ENCODE results near the gene PTTG1IP.

The PTTG1IP gene

DNA sequence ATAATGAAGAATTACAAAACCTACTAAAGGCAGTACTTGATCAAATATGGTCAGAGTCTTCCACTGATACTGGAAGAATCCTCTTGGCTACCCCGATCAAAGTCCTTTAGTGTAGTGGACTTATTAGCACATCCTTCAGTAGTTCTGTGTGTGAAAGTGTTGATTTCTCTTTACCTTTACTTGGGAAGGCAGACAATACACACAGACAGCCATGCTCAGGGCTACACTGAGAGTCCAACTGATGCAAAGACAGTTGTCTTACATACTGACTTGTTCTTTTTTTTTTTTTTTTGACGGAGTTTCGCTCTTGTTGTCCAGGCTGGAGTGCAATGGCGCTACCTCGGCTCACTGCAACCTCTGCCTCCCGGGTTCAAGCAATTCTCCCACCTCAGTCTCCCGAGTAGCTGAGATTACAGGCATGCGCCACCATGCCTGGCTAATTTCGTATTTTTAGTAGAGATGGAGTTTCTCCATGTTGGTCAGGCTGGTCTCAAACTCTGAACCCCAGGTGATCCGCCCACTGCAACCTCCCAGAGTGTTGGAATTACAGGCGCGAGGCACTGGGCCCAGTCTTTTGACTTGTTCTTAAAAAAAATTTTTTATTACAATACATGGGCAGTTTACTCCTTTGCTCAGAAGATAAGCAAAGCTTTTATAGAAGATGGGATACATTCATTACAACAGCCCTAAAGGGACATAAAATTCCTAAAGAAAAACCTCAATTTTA, 3.5 kb upstream of the PTTG1IP start:
- Histone ChIP-seq H3K4me3 (ENCODE audit: low read length) (no peak overlapping the region), H3K36me3 (ENCODE audit: insufficient read depth, low read length) (no peaks in the 10 kb centered on the region), H3K9me3 (ENCODE audit: insufficient read depth, low read depth, low read length) (no peaks in the 10 kb centered on the region), H3K4me1 (ENCODE audit: insufficient read depth, low read length) (peaks cover 10% of the 10 kb centered on the region), H3K27me3 (ENCODE audit: insufficient read depth, low read length) (peaks cover 27% of the 10 kb centered on the region), H3K27ac (ENCODE audit: low read depth, low read length) (no peak overlapping the region), H3K9ac (ENCODE audit: low read depth, low read length) (no peak overlapping the region)
- 94% methylated on average over 12 of the region's 12 CpGs for WGBS

- H3K36me3 ChIP-seq (ENCODE audit: insufficient read depth, low read length): no peaks in the 10 kb centered on the region
- peaks cover 21% of the 10 kb centered on the region for H3K4me1 ChIP-seq (ENCODE audit: insufficient read depth, low read length)
- WGBS: 80% methylated on average over 6 of the region's 6 CpGs
- H3K4me3 ChIP-seq (ENCODE audit: low read length): peak overlapping the region; percentile 87
- H3K27ac ChIP-seq (ENCODE audit: low read depth, low read length): no peak overlapping the region
- H3K27me3 ChIP-seq (ENCODE audit: insufficient read depth, low read length): peaks cover 27% of the 10 kb centered on the region
- no peaks in the 10 kb centered on the region for H3K9me3 ChIP-seq (ENCODE audit: insufficient read depth, low read depth, low read length)
- no peak overlapping the region for H3K9ac ChIP-seq (ENCODE audit: low read depth, low read length)
Observed at GRCh38 chr21:44875316-44875700, 1.8 kb upstream of the PTTG1IP start.

DNA sequence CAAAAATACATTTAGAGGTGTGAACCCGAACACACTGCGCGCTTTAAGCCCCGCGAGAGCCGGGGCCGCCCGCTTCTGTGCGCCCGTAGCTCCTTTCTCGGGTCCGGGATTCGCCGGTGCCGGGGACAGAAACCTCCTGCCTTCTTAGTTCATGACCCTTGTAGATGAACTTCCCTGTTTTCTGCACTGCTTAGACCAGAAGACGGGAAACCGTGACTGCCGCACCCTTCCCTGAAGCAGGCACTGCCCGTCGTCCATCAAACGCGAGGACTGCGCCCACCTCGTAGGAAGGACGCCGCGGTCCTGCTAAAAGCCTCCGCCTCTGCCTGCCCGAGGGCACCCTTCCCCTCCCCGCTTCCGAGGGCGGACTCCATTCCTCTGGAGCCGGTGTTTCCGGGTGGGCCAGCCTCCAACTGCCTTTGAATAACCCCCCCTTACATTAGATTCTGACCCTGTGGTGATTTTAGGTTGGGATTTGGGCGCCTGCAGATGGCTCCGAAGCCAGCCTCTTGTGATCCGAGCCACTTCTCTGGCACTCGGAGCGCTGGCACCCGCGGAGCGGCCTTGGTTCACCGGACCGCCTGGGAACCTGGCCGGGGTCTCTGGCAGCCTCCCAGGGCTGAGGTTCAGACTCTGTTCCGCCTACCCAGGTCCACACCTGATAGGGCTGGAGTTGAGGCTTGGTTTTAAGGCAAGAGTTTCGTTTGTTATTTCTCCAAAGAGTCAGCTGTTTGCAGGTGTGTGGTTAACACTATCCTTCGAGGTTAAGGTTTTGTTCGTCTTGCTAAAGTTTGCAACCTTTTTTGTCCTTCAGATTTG, 1.2 kb upstream of the PTTG1IP start:
- Histone ChIP-seq H3K27me3 (ENCODE audit: insufficient read depth, low read length) (peaks cover 27% of the 10 kb centered on the region), H3K4me1 (ENCODE audit: insufficient read depth, low read length) (peaks cover 22% of the 10 kb centered on the region), H3K9ac (ENCODE audit: low read depth, low read length) (peak overlapping the region; percentile 61), H3K36me3 (ENCODE audit: insufficient read depth, low read length) (no peaks in the 10 kb centered on the region), H3K9me3 (ENCODE audit: insufficient read depth, low read depth, low read length) (no peaks in the 10 kb centered on the region), H3K4me3 (ENCODE audit: low read length) (peak overlapping the region; percentile 87), H3K27ac (ENCODE audit: low read depth, low read length) (no peak overlapping the region)
- 8% methylated on average over 49 of the region's 49 CpGs for WGBS

DNA sequence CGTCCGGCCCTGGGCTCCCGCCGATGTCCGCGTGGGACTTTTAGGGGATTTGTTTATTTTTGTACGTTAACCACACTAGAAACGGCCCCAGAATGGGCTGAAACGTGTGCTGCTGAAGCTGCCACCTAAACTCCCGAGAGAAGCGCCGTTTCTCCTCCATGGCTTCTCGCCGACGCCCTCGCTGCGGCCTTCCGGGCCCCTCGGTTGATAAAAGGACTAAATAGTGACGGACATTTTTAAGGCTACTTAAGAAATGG, 678 bp upstream of the PTTG1IP start:
- Histone ChIP-seq H3K9me3 (ENCODE audit: insufficient read depth, low read depth, low read length) (no peaks in the 10 kb centered on the region), H3K4me3 (ENCODE audit: low read length) (peak overlapping the region; percentile 87), H3K27me3 (ENCODE audit: insufficient read depth, low read length) (peaks cover 27% of the 10 kb centered on the region), H3K36me3 (ENCODE audit: insufficient read depth, low read length) (no peaks in the 10 kb centered on the region), H3K27ac (ENCODE audit: low read depth, low read length) (no peak overlapping the region), H3K9ac (ENCODE audit: low read depth, low read length) (peak overlapping the region; percentile 61), H3K4me1 (ENCODE audit: insufficient read depth, low read length) (peaks cover 25% of the 10 kb centered on the region)
- WGBS: 2% methylated on average over 20 of the region's 20 CpGs

DNA sequence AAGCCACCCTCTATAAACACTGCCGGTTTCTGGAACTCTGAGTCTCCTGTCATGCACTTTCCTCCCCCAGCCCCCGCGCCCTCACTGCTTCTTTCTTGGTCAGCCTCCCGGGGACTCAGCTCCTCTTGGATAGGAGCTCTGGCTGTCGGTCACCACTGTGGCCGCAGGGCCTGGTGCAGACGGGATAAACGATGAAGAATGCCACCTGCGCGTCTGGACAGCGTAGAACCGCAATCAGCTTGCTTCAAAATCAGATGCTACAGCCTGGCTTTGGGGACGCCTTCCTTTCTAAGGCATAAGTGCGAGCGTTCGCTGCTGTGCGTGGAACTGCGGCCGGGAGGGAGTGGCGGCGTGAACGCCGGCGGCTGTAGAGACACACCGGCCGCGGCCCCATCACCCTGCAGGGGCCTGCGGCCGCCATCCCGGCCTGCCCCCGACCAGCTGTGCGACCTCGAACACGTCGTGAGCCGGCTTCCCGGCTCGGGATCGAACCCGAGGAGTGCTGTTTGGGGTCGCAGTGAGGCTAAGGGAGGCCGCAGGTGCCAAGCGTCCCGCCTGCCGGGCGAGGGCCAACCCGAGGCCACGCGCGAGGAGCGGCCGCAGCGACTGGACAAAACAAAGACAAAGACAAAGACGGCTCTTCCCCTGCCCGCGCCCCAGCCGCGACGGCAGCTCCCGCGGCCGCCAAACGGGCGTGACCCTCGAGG, 688 bp downstream of the PTTG1IP start:
- under 1% methylated on average over 65 of the region's 65 CpGs for WGBS
- Histone ChIP-seq H3K9me3 (ENCODE audit: insufficient read depth, low read depth, low read length) (no peaks in the 10 kb centered on the region), H3K27ac (ENCODE audit: low read depth, low read length) (peak overlapping the region; percentile 74), H3K9ac (ENCODE audit: low read depth, low read length) (peak overlapping the region; percentile 88), H3K27me3 (ENCODE audit: insufficient read depth, low read length) (peaks cover 27% of the 10 kb centered on the region), H3K36me3 (ENCODE audit: insufficient read depth, low read length) (no peaks in the 10 kb centered on the region), H3K4me1 (ENCODE audit: insufficient read depth, low read length) (peaks cover 33% of the 10 kb centered on the region), H3K4me3 (ENCODE audit: low read length) (peak overlapping the region; percentile 87)

- WGBS: 19% methylated on average over 3 of the region's 3 CpGs
- Histone ChIP-seq H3K9ac (ENCODE audit: low read depth, low read length) (peak overlapping the region; percentile 88; the same call in 1 of the 2 replicates), H3K9me3 (ENCODE audit: insufficient read depth, low read depth, low read length) (no peaks in the 10 kb centered on the region), H3K36me3 (ENCODE audit: insufficient read depth, low read length) (0 out of 2 replicates have a peak, but pooled peaks cover under 1% of the 10 kb centered on the region), H3K27me3 (ENCODE audit: insufficient read depth, low read length) (peaks cover 27% of the 10 kb centered on the region), H3K27ac (ENCODE audit: low read depth, low read length) (no peak overlapping the region), H3K4me3 (ENCODE audit: low read length) (peak overlapping the region; percentile 87), H3K4me1 (ENCODE audit: insufficient read depth, low read length) (peaks cover 39% of the 10 kb centered on the region)
Observed at GRCh38 chr21:44872323-44872648, 1.2 kb downstream of the PTTG1IP start.

DNA sequence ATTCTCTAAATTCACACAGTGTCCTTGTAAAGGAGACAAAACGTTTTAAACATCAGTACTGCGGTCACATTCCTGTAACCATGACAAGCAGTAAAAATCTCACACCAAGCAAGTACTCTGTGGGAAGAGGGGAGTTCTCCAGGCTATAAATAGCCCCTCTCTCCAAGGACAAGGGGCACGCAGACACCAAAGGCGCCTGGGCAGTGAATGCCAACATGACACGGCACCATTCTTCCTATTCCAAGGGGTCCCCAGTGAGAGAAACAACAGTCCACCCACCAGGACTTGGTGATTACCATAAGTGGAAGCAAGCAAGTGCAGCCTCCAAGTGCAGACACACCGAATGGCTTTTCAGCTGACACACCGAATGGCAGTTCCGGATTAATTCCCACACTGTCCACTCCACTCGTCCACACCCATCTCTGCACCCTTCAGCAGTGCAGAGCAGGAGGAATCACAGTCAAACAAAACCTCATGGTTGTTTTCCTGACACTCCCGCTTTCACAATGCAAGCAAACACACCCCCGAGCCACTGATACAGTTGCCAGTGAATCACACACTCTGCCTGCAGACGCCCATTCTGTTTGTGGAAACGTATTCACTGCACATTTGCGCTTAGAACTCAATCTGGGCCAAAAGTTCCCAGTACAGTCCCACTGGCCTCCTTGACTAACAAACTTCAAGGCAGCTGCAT, 1.8 kb downstream of the PTTG1IP start:
- Histone ChIP-seq H3K4me1 (ENCODE audit: insufficient read depth, low read length) (peaks cover 44% of the 10 kb centered on the region), H3K36me3 (ENCODE audit: insufficient read depth, low read length) (0 out of 2 replicates have a peak, but pooled peaks cover 3% of the 10 kb centered on the region), H3K9me3 (ENCODE audit: insufficient read depth, low read depth, low read length) (no peaks in the 10 kb centered on the region), H3K27ac (ENCODE audit: low read depth, low read length) (no peak overlapping the region), H3K4me3 (ENCODE audit: low read length) (peak overlapping the region; percentile 87), H3K9ac (ENCODE audit: low read depth, low read length) (no peak overlapping the region; the same call in 1 of the 2 replicates), H3K27me3 (ENCODE audit: insufficient read depth, low read length) (peaks cover 25% of the 10 kb centered on the region)
- WGBS: 72% methylated on average over 14 of the region's 14 CpGs

DNA sequence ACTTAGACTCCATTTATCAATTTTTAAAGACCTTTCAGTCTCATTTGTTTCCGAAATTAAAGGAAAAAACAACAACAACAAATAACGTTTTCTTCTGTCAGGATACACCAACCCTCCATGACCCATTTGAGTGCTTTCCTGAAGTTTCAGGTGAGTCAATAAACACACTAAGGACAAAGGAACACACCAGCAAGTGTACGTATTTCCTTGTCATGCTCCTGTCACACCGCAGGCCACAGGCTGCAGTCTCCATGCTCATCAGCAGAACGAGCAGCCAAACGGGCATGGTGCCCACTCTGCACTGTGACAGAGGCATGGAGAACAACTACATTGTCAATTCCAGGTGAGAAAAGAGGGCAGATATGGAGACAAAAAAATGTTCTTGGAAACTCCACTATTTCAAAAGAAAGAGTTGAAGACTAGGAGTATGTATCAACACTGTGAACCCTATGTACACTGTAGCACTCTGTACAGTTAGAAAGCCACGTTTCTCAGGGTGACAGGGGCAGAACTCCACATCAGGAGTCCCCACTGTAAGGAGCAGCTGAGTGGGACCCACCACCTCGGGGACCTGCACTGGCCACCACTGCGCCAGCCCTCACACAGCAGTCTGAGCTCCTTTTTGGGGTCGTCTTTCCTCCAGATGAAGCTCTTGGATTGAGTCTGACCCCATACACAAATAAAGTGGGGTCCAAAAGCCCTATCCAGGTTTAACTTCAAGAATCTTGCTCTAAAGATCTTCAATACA, 2.6 kb downstream of the PTTG1IP start:
- H3K27ac ChIP-seq (ENCODE audit: low read depth, low read length): no peak overlapping the region; the same call in 1 of the 2 replicates
- H3K4me1 ChIP-seq (ENCODE audit: insufficient read depth, low read length): peaks cover 47% of the 10 kb centered on the region
- WGBS: 88% methylated on average over 10 of the region's 10 CpGs
- H3K4me3 ChIP-seq (ENCODE audit: low read length): no peak overlapping the region
- H3K27me3 ChIP-seq (ENCODE audit: insufficient read depth, low read length): peaks cover 20% of the 10 kb centered on the region
- H3K9me3 ChIP-seq (ENCODE audit: insufficient read depth, low read depth, low read length): no peaks in the 10 kb centered on the region
- no peak overlapping the region for H3K9ac ChIP-seq (ENCODE audit: low read depth, low read length)
- H3K36me3 ChIP-seq (ENCODE audit: insufficient read depth, low read length): 0 out of 2 replicates have a peak, but pooled peaks cover 3% of the 10 kb centered on the region

DNA sequence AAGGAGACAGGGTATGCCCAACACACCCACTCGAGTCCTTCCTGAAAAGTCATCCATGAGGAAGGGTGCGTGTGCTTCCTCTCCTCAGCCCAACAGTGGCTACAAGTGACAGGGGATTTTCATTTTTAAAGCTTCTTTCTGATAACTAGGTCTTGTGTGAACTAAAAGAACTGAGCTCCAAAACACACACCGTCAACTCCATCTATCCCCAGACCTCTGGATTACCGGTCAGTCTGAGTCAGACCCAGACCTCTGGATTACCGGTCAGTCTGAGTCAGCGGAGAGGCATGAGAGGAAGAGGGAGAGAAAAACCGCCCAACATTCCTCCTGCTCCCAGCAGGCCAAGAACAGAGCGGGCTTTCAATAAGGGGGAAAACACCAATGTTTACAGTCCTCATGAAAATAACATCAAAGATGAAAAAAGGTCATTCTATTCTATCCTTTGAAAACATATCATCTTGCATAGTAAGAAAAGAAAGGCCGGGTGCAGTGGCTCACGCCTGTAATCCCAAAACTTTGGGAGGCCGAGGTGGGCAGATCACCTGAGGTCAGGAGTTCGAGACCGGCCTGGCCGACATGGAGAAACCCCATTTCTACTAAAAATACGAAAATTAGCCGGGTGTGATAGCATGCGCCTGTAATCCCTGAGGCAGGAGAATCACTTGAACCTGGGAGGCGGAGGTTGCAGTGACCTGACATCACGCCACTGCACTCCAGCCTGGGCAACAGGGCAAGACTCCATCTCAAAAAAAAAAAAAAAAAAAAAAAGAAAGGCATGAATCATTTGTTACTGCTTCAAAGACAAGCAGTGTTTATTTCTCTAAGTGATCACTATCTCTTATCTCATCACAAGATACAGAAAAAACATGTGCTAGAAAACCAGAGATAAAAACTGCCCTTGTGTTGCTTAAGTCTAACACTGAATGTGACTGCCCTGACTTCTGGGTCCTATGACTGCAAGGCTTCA, 3.4 kb downstream of the PTTG1IP start:
- no peak overlapping the region for H3K4me3 ChIP-seq (ENCODE audit: low read length)
- peak overlapping the region; percentile 57; the same call in 1 of the 2 replicates for H3K9ac ChIP-seq (ENCODE audit: low read depth, low read length)
- peak overlapping the region; percentile 60; the same call in 1 of the 2 replicates for H3K27ac ChIP-seq (ENCODE audit: low read depth, low read length)
- WGBS: 66% methylated on average over 17 of the region's 19 CpGs
- no peaks in the 10 kb centered on the region for H3K9me3 ChIP-seq (ENCODE audit: insufficient read depth, low read depth, low read length)
- H3K27me3 ChIP-seq (ENCODE audit: insufficient read depth, low read length): peaks cover 11% of the 10 kb centered on the region
- H3K4me1 ChIP-seq (ENCODE audit: insufficient read depth, low read length): peaks cover 42% of the 10 kb centered on the region
- H3K36me3 ChIP-seq (ENCODE audit: insufficient read depth, low read length): peaks cover 10% of the 10 kb centered on the region
